Spleen (tissue), 7 donors: ENCODE data around the gene PNKD.
A peak's percentile ranks its signal among the peaks of the same experiment; 100 is the strongest.

Experiments
- CTCF ChIP-seq, 11 experiments: fragments of 200-600 bp in 7 of 11; fragments of 450-650 bp in 4 of 11; sonication (generic) in 4 of 11; IDR thresholded peaks in 8 of 11; conservative IDR thresholded peaks in 3 of 11; 1 replicate in 7 of 11; 2 replicates in 4 of 11; pipeline versions ENCODE4 v1.4.0 to v1.8.0; 2016 to 2021; ENCODE audit warnings: antibody characterized with exemption in 11 of 11, inconsistent platforms in 4 of 11, mild to moderate bottlenecking in 1 of 11
- POLR2A ChIP-seq, 3 donors: fragments of 450-650 bp; IDR thresholded peaks; one replicate each; pipeline ENCODE4 v1.5.1; 2017; ENCODE audit warnings: antibody characterized with exemption in 3 of 3, mild to moderate bottlenecking in 1 of 3
- donor health status: DM: no; HTN: no; CAD: no; lungs with moderate emphysema.
- donor health status: DM: no; HTN: no; CAD: no.
- donor health status: DM: no; HTN: no; CAD: no.

DNA sequence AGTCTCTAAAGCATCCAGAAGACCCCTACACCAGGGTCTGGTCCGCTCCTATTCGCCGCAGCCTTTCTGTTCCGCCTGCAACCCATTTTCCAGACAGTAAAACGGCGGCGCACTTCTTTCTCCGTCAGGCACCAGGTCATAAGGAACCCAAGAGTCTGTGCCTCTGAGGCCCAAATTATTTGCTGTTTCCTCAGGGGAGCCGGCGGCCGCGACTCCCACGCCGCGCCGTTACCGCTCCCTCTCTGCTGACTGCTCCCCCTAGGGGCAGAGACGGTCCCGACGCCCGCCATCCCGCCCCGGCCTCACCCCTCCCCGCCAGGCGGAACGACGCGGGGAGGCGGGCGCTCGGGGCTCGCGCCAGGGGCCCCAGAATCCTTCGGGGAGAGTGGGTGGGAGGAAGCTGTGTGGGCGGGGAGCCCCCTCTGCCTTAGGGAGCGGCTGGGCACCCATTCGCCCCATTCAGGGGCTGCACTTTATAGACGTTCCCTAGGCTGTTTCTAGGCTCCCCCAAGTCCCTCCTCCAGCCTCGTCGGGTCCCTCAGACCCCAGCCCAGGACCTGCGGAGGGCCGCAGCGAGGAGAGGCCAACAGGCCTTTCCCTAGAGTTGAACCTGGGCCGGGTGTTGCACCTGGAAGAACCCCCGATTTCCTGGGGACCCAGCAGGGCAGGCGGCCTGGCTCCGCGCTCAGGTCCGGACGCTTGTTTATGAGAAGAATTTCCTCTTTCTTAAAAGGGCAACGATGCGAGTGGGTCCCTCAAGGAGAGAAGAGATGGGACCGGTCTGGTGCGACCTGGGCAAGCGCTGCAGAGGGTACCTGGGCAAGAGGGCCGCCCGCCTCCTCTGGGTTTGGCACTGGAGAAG lies 125.7 kb downstream of the PNKD start:
- peak; percentile 97 to 100 (median 98) for TF ChIP-seq CTCF (IDR thresholded peaks at IDR 0.05 in 8 of 11, conservative IDR thresholded peaks at IDR 0.05 in 3 of 11)
- TF ChIP-seq POLR2A (IDR thresholded peaks at IDR 0.05), result peak in 1 of 3 donors; percentile 35
